DOHH2 (cell line): ENCODE results near the gene PRR23C.

Experiments
- EZH2phosphoT487 ChIP-seq: fragments of 200-600 bp; sonication (generic); IDR thresholded peaks from 2 replicates; pipeline ENCODE4 v1.6.1; 2017; ENCODE audit warnings: borderline replicate concordance, mild to moderate bottlenecking, antibody characterized with exemption, low read length, moderate library complexity, mixed read lengths
- TF ChIP-seq, protein P1 (sequence below): fragments of 200-600 bp; sonication (generic); IDR thresholded peaks from one replicate; pipeline ENCODE4 v1.5.1; 2014; ENCODE audit warnings: antibody characterized with exemption, mild to moderate bottlenecking, low read depth, low read length; ENCODE audit not compliant: poor library complexity, severe bottlenecking

GRCh38 chr3:139020868-139021234, 23.8 kb downstream of the PRR23C start, which contains the start of gene PRR23B:
- TF ChIP-seq, protein P1, sequence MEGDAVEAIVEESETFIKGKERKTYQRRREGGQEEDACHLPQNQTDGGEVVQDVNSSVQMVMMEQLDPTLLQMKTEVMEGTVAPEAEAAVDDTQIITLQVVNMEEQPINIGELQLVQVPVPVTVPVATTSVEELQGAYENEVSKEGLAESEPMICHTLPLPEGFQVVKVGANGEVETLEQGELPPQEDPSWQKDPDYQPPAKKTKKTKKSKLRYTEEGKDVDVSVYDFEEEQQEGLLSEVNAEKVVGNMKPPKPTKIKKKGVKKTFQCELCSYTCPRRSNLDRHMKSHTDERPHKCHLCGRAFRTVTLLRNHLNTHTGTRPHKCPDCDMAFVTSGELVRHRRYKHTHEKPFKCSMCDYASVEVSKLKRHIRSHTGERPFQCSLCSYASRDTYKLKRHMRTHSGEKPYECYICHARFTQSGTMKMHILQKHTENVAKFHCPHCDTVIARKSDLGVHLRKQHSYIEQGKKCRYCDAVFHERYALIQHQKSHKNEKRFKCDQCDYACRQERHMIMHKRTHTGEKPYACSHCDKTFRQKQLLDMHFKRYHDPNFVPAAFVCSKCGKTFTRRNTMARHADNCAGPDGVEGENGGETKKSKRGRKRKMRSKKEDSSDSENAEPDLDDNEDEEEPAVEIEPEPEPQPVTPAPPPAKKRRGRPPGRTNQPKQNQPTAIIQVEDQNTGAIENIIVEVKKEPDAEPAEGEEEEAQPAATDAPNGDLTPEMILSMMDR: peak; percentile 57
- TF ChIP-seq EZH2phosphoT487: no peak
